HG02588 (cell line): ENCODE measurements around the gene ITGB5.

ENCODE experiments used
- ATAC-seq: cut with Tn5 transposase; IDR thresholded peaks from one replicate; pipeline ENCODE4 v1.9.1; 2021; ENCODE audit warnings: mild to moderate bottlenecking, moderate library complexity; ENCODE audit not compliant: unreplicated experiment

The ITGB5 gene

DNA sequence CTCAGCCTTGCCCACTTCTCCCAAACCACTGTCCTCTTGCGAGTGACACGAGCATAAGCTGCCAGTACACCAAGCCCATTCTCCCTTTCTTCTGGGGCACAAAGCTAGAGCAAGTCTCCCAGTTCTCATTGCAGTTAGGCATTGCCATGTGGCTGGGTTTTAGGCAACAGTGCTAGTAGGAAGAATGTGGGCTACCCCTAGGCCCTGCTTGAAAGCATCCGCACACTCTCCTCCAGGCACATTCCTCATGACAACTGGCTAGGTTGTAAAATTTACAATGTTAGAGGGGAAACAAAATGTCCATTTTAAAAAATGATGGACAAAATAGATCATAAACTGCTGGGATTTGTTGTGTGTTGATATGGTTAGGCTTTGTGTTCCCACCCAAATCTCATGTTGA, 19.7 kb downstream of the ITGB5 start:
- no peak for ATAC-seq

DNA sequence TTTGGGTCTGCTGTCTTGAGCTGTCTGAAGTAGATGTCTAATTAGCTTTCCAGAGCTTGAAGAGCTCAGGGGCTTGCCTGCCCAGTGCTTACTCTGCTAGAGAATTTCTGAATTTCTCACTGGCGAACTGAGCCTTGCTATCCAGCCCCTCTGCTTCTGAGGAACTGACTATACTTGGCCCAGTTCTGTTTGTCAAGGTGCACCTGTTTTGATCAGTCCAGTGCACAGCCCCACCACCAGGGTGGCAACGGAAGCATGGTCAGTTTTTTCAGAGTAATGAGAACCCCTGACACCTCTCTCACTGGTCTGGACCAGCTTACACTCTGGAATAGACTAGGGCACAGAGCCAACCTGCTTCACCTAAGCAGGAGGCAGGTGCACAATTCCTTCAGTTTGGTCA, 25.2 kb downstream of the ITGB5 start:
- ATAC-seq = no peak

DNA sequence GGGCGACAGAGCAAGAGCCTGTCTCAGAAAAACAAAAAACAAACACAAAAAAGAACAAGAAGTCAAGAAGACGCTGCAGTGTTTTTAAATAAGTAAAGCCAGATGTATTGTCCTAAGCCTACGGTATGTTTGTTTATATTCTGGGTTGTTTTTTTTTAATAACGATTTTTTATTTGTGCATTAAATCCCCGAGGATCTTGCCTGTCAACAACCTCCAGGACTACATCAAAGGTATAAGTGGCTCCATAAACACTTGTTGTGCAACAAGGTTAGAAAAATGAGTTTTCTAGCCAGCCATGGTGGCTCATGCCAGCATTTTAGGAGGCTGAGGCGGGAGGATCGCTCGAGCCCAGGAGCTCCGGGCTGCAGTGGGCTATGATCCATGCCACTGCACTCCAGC, 26.1 kb downstream of the ITGB5 start:
- no peak for ATAC-seq

DNA sequence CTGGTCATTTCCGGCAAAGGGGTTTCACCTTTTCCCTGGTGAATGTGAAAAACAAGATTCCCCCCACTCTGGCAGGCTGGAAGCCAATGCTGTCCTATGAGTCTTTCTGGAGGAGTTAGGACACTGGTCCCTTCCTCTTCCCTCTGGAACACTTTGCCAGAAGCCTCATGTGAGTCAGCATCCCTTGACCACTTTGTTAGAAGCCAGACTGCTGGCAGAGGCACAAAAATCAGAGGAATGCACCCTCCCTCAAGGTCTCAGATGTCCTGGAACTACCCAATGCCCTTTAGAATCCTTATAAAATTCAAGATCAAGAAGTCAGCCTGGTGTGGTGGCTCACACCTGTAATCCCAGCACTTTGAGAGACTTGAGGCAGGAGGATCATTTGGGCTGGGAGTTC, 26.6 kb downstream of the ITGB5 start:
- no peak for ATAC-seq

DNA sequence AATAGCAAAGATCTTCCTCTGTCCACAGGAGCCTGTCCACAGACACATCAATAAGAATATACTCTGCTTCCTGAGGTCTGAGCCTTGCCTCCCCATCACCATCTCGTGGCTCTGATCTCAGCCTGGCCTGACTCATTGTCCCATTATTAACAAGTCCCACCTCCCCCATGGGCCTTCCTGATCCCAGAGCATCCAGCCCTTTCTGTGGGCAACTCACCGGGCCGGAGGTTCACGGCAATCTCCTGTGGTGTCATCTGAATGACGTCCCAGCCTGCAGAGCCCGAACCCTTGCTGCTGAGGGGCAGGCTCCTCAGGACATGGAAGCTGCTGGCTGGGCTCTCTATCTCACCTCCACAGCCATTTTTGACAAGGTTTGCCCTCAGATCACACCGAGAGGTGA, 28.1 kb downstream of the ITGB5 start:
- no peak for ATAC-seq

DNA sequence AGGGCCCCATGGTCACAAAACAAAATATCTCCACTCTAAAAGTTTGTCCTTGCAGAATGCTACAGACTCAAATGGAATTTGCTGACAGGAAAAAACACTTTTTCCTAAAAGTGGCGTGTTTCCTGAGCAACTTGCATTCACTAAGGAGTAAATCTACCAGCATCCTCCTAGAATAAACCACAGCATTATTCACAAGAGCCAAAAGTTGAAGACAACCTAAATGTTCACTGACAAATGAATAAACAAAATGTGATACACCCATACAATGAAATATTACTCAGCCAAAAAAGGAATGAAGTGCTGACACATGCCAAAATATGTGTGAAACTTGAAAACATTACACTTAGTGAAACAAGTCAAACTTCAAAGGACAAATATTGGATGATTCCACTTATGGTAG, 28.9 kb downstream of the ITGB5 start:
- ATAC-seq = no peak

DNA sequence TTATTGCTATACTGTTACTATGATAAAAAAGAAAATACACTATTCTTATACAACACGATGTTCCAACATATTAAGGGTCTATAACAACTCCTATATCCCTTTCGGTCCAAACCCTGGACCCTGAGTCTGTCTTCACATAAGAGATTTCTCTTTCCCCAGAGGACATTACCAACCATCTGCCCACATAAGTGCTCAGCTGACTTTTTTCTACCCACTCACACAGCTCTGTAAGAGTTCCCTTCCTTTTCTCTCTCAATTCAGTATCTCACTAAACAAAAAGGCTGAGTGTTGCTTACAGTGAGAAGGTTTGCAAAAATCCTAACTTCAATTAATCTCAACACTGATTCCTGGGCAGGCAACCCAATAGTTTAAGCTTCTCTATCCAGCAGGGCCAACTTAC, 30.5 kb downstream of the ITGB5 start:
- ATAC-seq = no peak

DNA sequence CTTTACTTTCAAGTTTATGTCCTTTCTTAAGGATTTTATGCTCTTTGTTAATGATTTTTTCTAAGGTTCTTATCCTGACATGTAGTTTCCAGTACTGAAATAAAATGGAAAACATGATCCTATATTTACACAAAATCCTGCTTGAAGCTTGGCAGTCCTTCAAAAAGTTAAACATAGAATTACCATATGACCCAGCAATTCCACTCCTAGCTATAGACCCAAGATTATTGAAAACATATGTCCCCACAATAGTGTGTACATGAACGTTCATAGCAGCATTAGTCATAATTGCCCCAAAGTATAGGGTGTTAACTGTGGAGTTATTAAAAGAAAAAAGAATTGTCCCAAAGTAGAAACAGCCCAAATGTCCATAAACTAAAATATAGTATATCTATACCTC, 33.2 kb downstream of the ITGB5 start:
- ATAC-seq = no peak

DNA sequence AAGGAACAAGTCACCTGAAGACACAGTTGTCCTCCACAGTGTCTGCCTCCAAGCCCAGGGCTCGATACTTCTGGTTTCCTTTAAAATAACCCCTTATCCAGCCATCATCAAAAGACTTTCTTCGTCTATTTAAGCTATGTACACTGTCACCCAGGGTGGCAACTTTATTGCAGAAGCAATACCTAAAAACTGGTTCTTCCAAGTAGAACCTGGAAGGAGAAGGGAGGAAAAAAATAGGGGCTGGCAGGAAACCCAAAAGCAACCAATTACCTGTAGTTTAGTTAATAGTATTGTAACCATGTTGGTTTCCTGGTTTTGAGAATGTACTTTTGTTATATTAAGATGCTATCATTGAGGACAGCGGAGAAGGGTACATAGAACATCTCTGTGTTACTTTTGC, 33.7 kb downstream of the ITGB5 start:
- no peak for ATAC-seq

DNA sequence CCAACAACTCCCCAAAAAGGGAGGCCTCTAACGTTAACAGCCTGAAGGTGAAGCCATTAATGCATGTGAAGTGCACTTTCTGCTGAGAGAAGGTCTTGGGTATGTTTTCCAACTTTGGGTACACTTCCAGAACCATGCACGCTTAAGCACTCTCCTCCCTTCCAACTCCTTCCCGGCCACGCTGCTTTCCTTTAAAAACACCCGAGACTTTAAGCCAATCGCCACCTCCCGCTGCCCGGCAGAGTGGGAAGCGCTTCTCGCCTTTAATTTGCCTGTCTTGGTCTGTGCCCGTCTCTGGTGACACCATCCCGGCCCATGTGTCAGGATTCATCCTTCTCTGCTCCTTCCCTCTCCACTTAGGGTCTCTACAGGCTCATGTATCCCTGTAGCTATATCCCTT, 35.3 kb downstream of the ITGB5 start:
- no peak for ATAC-seq

DNA sequence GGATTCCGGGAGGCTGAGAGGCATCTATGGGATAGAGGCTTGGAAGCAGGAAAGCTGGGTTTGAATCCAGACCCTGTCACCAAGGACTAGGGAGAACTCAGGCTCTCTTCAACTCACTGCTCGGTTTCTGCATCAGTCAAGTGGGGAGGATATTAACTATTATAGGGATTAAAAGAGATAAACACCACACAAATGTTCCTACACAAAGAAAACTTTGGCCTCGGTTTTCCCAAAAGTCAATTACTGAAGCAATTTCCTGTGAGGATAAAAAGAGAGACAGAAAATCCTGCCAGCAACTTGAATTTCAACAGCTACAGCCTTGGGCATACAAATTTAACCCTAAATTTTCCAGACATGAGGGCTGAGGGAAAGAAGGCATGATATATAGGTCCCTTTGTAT, 36.0 kb downstream of the ITGB5 start:
- ATAC-seq = no peak

DNA sequence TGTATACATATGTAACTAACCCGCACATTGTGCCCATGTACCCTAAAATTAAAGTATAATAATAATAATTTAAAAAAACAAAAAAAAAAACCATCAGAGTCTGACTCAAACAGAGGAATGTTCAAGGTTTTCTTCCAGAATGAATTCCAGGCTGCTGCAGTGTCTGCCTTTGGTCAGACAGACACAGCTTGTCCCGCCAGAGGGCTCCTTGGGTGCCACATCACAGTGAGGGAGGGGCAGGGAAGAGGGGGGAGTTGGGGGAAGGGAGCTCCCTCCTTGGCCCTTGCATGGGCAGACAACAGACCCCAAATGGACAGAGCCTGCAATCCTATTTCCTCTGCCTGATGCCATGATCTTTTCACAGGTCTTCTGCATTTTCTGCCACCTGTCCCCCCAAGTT, 36.5 kb downstream of the ITGB5 start:
- ATAC-seq = no peak

DNA sequence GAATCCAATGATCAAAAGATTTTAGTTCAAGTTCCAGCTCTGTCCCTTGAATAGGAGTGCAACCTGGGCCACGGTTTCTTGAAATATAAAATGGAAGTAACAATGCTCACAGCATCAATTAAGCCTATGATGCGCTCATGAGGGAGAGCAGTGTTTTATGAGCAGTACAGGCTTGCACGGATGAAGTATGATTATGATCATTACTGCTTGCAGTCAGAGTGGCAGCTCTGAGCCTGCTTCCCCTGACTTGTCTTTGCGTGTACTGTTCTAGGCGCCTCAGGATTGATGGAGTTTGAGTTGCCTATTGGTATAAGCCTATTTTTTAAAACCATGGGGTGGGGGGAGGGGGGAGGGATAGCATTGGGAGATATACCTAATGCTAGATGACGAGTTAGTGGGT, 37.0 kb downstream of the ITGB5 start:
- ATAC-seq = no peak

DNA sequence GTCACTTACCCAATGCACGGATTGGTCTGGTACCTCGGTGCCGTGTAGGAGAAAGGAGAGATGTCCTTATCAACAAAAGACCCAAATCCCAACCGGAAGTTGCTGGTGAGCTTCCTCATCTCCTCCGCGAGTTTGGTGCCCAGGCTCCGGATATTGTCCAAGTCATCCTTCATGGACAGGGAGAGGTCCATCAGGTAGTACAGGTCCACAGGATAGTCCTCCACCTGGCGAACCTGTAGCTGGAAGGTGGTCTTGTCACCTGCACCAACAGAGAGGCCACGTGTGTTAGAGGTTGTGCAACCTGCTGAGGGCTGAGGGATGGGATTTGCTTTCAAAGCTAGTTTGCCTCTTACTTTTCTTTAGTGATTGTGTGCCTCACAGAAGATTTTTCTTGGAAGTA, 38.9 kb downstream of the ITGB5 start:
- ATAC-seq = no peak

DNA sequence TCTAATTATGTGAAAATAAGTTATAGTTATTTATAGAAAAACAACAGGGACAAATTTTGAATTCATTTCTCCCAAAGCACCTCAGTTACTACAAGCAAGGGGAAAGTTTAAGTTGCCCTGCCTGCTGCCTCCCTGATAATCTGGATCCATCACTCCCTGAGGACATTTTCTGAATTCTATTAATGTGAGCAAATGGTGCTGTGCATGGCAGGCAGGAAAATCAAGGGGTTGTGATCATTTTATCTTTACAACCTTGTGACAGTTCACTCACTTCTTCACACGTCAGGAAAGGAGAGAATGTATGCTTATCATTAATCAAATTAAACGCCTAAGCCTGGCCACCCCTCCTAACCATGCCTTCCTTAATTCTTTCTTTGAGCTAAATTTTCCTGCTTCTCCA, 39.3 kb downstream of the ITGB5 start:
- no peak for ATAC-seq

DNA sequence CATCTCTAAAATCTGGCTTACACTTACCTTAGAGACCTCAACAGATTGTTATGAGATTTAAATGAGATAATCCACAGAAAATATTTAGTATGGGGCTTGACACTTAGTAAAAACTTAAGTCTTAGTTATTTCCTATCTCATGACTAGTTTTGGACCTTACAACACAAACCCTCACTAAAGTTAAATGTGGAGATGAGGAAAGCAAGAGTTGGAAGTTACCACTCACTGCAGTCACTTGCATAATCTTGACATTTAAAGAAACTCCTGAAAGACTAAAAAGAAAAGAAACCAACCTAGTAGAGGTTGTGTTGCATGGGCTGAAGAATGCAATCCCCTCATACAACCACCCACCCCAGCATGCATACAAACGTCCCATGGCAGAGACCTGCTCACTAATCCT, 40.1 kb downstream of the ITGB5 start:
- no peak for ATAC-seq

DNA sequence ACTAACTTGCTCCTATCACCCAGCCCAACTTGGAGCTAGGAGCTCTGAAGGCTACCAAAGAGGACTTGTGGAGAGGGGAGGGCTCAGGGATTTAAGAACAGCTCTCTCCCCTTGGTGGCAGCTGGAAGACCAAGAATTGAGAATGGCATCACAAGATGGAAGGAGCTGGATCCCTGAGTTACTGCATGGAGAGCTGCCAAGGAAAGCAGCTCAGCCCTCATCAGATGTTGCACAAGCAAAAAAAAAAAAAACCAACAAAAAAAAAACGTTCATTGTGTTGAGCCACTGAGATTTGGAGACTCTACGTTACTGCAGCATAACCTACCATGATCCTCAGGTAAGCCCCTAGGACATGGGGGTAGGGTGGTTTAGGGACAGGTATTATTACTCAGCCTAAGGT, 41.0 kb downstream of the ITGB5 start:
- ATAC-seq = no peak

DNA sequence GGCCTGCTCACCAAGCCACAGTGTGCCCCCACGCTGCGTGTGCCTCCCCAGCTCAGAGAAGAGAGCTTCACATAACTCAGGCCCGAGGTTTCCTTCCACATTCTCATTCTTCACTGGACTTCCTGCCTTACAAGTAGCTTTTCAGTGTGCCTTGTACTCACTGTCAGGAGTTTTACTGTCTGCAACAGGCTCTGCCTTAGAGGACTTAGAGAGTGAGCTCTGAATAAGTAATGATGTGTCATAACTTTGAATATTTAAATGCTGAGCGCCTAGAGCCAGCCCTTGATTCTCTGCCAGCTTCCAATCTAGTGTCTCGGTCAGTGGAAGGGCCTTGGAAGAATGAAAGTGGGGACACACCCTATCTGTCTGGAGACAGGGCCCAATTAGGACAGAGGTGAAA, 41.8 kb downstream of the ITGB5 start:
- no peak for ATAC-seq

DNA sequence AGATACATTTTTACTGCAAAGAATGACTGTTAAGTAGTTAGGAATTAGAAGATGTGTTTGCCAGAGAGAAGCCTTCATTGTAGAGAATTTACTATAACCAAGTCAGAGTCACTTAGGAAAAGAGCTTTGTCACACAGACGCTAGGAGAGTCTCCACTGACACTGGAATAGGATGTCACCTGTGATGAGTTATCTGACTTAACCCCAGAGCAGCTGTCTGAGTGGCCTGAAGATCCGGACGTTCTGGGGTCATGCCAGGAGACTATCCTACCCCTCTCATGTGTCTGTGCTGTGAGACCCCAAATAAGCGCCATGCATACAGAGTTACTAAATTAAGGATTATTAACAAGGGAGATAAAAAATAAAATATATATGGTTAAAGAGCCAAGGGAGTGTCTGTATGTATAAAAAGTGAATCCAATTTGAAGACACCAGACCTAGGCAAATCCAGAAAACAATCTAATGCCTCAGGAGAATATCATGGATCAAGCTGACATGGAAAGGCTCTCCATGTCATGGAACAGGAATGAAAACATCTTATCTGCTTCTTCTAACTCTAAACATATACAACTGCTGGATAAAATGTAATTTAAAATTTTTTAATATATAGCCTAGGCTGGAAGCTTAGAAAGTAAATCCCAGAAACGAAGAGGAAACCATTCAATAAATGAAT, 43.5 kb downstream of the ITGB5 start:
- ATAC-seq = no peak

DNA sequence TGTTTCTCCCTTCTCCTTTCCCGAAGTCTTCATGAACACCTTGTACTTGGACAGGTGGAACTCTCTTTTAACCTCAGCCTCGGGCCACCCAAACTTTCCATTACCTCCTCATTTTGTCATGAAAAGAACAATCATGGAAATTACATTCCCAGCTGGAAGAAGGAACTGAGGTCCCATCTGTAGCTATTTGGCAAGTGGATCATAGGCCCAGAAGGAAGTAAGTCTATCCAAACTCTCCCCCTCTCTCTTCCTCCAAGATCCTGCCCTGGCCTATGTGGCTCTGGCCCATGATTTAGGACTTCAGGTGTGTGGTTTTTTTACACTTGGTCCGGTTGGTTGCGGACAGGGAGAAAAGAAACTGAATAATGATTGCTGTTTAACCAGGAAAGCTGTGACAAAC, 44.1 kb downstream of the ITGB5 start:
- ATAC-seq = no peak

DNA sequence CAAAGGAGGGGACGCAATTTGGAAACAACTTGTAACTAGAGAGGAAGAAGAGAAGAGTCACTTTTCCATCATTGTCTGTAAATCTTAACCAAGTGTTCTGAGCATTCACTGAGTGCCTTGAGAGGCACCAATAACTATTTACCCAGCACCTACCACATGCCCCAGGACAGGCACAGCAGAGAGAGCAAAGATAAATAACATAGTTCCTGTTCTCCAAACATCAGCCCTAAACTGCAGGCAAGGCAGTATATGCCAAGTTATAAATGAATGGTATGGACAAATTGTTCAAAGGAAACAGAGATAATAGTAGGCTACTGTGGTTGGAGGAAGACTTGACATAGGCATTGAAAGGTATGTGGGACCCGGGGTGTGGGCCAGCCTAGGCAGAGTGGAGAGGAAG, 45.6 kb downstream of the ITGB5 start:
- no peak for ATAC-seq

DNA sequence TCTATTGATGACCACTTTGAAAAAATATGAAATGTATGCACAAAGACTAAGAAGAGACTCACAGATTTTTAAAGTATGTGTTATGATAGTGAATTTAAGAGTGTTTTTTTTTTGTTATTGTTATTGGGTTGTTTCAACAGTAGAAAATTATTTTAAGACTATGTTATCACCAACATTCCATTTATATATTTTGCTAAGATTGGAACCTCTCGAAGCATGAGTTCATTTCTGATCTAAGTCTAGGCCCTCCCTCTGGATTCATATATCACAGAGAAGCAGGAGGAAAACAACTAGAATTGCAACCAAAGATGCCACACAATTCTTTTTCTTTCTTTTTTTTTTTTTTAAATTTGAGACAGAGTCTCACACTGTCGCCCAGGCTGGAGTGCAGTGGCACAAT, 46.8 kb downstream of the ITGB5 start:
- ATAC-seq = no peak

DNA sequence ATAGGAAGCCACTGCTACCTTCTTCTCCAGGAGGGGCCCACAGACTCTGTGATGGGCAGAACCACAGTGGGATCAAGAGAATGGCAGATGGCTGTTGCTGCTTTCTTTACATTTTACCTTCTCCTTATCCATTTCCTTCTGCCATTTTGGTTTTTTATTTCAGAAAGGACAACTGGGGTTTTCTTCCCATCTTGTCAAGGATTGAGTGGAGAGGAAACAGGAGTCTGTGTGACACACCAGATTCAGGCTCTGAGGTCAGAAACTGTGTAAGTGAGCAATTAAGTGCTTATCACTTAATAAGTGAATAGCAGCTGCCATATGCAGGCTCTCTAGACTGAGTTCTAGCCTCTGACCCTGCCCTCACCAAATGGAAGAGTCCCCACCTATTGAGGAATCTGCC, 47.3 kb downstream of the ITGB5 start:
- no peak for ATAC-seq

DNA sequence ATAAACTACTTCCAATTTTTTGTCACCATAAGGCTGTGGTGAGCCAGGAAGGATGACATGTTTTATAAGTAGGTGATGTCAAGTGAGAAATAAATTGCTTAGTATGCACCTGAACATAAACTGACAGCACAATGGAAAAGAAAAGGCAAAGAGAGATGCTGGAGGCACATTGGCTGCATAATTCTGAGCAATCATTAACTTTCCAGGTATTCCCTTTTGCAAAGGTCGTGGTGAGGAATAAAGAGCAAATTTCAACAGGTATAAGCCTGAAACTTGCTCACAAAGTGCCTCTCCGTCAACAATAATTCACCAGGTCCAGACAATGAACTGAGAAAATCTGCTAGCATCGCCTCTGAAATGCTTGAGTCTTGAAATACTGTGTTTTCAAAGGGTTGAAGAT, 48.2 kb downstream of the ITGB5 start:
- no peak for ATAC-seq
